HG03378 (cell line): Measurements from ENCODE around the gene TMEM250.

Source experiments
- ATAC-seq: cut with Tn5 transposase; IDR thresholded peaks from one replicate; pipeline ENCODE4 v1.9.1; 2021; ENCODE audit warnings: mild to moderate bottlenecking, moderate library complexity; ENCODE audit not compliant: unreplicated experiment

TMEM250 gene

GRCh38 chr9:136084063-136084944, 34.4 kb downstream of the TMEM250 start:
- no peak for ATAC-seq

GRCh38 chr9:136083558-136084062, 35.1 kb downstream of the TMEM250 start:
- no peak for ATAC-seq

- ATAC-seq: no peak
Measured at GRCh38 chr9:136082496-136083361, 35.9 kb downstream of the TMEM250 start.

GRCh38 chr9:136081826-136082495, 36.7 kb downstream of the TMEM250 start:
- no peak for ATAC-seq

GRCh38 chr9:136081113-136081825, 37.4 kb downstream of the TMEM250 start:
- no peak for ATAC-seq

GRCh38 chr9:136080716-136081112, 38.0 kb downstream of the TMEM250 start:
- no peak for ATAC-seq

- no peak for ATAC-seq
Measured at GRCh38 chr9:136079916-136080246, 38.8 kb downstream of the TMEM250 start.

- ATAC-seq: no peak
Measured at GRCh38 chr9:136079211-136079915, 39.3 kb downstream of the TMEM250 start.

- no peak for ATAC-seq
Measured at GRCh38 chr9:136078498-136079011, 40.1 kb downstream of the TMEM250 start.

GRCh38 chr9:136078024-136078423, 40.7 kb downstream of the TMEM250 start:
- no peak for ATAC-seq

- no peak for ATAC-seq
Measured at GRCh38 chr9:136077491-136077890, 41.2 kb downstream of the TMEM250 start.

GRCh38 chr9:136075881-136076678, 42.6 kb downstream of the TMEM250 start:
- ATAC-seq: no peak

GRCh38 chr9:136075134-136075841, 43.4 kb downstream of the TMEM250 start:
- no peak for ATAC-seq

GRCh38 chr9:136074706-136075105, 44.0 kb downstream of the TMEM250 start:
- ATAC-seq: no peak
